SU-DHL-6 (cell line): ENCODE data around the gene MTHFSD.

Source experiments
- H2AFZ ChIP-seq: fragments of 200-600 bp; sonication (generic); 2 replicates; pipeline ENCODE4 v1.6.1; 2014; ENCODE audit warnings: low read depth, mild to moderate bottlenecking, moderate library complexity, mixed read lengths, antibody characterized with exemption, low read length; ENCODE audit not compliant: severe bottlenecking
- H3F3A ChIP-seq: fragments of 200-600 bp; shearing (Covaris generic); 2 replicates; pipeline ENCODE4 v1.6.0; 2016; ENCODE audit warnings: antibody characterized with exemption, mild to moderate bottlenecking; ENCODE audit not compliant: insufficient read depth
- H3K27ac ChIP-seq: fragments of 200-600 bp; sonication (generic); 2 replicates; pipeline ENCODE4 v1.5.1; 2016; ENCODE audit warnings: low read depth, mild to moderate bottlenecking, low read length, moderate library complexity, mixed read lengths
- H3K27me3 ChIP-seq: fragments of 200-600 bp; sonication (generic), shearing (Covaris generic); 2 replicates; pipeline ENCODE4 v1.6.0; 2014; ENCODE audit warnings: mild to moderate bottlenecking, low read length
- H3K36me3 ChIP-seq: fragments of 200-600 bp; sonication (generic); 2 replicates; pipeline ENCODE4 v1.6.1; 2014; ENCODE audit warnings: mild to moderate bottlenecking, low read length, mixed read lengths
- H3K4me2 ChIP-seq: fragments of 300-600, 200-600 bp; shearing (Covaris generic), sonication (generic); 2 replicates; pipeline ENCODE4 v1.6.0; 2014; ENCODE audit warnings: low read length, low read depth, mild to moderate bottlenecking; ENCODE audit not compliant: poor library complexity, severe bottlenecking
- H3K4me3 ChIP-seq: fragments of 200-600 bp; sonication (generic); 2 replicates; pipeline ENCODE4 v1.5.1; 2014; ENCODE audit warnings: antibody characterized with exemption, low read length, mild to moderate bottlenecking, mixed read lengths; ENCODE audit not compliant: insufficient read depth, poor library complexity, severe bottlenecking
- H3K79me2 ChIP-seq: fragments of 200-600 bp; sonication (generic); 2 replicates; pipeline ENCODE4 v1.6.1; 2014; ENCODE audit warnings: mild to moderate bottlenecking, low read length, moderate library complexity; ENCODE audit not compliant: insufficient read depth
- H3K9ac ChIP-seq: fragments of 200-600 bp; sonication (generic); 2 replicates; pipeline ENCODE4 v1.7.0; 2014; ENCODE audit warnings: mild to moderate bottlenecking, low read length
- H3K9me2 ChIP-seq: fragments of 200-600 bp; sonication (generic); replicated peaks from 2 replicates; pipeline ENCODE4 v1.6.1; 2014; ENCODE audit warnings: low read length; ENCODE audit not compliant: insufficient read depth
- H3K9me3 ChIP-seq: fragments of 200-600 bp; sonication (generic); 2 replicates; pipeline ENCODE4 v1.6.1; 2014; ENCODE audit warnings: low read length, mixed read lengths; ENCODE audit not compliant: insufficient read depth
- H4K20me1 ChIP-seq: fragments of 200-600 bp; sonication (generic); 2 replicates; pipeline ENCODE4 v1.6.1; 2014; ENCODE audit warnings: low read depth, mild to moderate bottlenecking, antibody characterized with exemption, low read length, moderate library complexity, mixed read lengths
- EZH2phosphoT487 ChIP-seq: fragments of 200-600 bp; sonication (generic), shearing (Covaris generic); conservative IDR thresholded peaks from 2 replicates; pipeline ENCODE4 v1.6.1; 2018; ENCODE audit warnings: mild to moderate bottlenecking, antibody characterized with exemption, low read length, moderate library complexity, mixed read lengths
- TF ChIP-seq, protein P1 (sequence below): fragments of 200-600 bp; sonication (generic); IDR thresholded peaks from one replicate; pipeline ENCODE4 v1.5.1; 2017; ENCODE audit warnings: antibody characterized with exemption, mild to moderate bottlenecking, low read length, moderate library complexity; ENCODE audit not compliant: insufficient read depth, poor library complexity, severe bottlenecking

MTHFSD gene

DNA sequence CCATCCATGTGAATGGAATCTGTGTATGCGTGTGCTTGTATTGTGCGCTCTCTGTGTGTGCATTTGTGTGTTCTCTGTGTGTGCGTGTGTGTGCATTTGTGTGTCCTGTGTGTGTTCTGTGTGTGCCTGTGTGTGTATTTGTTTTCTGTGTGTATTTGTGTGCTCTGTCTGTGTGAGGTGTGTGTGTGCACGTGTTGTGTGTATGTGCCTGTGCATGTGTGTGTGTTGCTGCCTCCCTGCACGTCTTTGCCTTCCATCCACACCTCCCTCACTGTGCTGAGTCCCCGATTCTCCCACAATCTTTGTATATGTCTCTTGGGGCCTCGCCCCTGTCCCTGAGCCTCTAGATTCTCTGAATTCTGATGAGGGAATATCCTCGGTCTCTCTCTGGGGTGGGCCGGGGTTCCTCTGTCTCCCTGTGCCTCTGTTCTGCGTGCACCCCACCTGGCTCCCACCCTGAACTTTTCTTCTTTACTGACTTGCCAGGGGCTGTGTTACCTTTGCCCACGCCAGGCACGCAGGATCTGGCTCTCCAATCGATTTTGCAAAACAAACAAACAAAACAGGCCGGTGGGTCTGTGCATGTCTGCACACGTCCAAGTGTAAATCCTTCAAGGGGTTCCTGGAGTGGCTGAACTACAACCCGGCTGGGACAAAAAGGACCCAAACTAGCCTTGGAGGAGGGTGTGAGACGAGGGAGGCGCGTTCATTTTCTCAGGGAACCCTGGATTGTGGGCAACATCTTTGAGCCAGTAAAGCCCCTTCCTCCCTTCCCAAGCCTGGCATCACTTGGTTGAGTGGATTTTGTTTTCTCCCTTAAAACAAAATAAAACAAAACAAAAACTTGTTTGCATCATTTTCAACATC lies 52.8 kb downstream of the MTHFSD start:
- Histone ChIP-seq H3K9ac (no peak overlapping the region), H2AFZ (no peak overlapping the region), H3F3A (no peaks in the 10 kb centered on the region), H3K36me3 (no peaks in the 10 kb centered on the region), H3K4me3 (no peak overlapping the region), H3K9me3 (no peaks in the 10 kb centered on the region), H3K9me2 (no peaks in the 10 kb centered on the region), H4K20me1 (no peaks in the 10 kb centered on the region), H3K27me3 (no peaks in the 10 kb centered on the region), H3K4me2 (no peak overlapping the region), H3K27ac (no peak overlapping the region), H3K79me2 (no peaks in the 10 kb centered on the region)
- TF ChIP-seq, protein P1, sequence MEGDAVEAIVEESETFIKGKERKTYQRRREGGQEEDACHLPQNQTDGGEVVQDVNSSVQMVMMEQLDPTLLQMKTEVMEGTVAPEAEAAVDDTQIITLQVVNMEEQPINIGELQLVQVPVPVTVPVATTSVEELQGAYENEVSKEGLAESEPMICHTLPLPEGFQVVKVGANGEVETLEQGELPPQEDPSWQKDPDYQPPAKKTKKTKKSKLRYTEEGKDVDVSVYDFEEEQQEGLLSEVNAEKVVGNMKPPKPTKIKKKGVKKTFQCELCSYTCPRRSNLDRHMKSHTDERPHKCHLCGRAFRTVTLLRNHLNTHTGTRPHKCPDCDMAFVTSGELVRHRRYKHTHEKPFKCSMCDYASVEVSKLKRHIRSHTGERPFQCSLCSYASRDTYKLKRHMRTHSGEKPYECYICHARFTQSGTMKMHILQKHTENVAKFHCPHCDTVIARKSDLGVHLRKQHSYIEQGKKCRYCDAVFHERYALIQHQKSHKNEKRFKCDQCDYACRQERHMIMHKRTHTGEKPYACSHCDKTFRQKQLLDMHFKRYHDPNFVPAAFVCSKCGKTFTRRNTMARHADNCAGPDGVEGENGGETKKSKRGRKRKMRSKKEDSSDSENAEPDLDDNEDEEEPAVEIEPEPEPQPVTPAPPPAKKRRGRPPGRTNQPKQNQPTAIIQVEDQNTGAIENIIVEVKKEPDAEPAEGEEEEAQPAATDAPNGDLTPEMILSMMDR = no peak
- no peak for TF ChIP-seq EZH2phosphoT487

- TF ChIP-seq, protein P1 = no peak
- TF ChIP-seq EZH2phosphoT487 = no peak
- Histone ChIP-seq H3F3A (no peaks in the 10 kb centered on the region), H3K9me2 (no peaks in the 10 kb centered on the region), H3K4me3 (no peak overlapping the region), H3K36me3 (no peaks in the 10 kb centered on the region), H3K27me3 (no peaks in the 10 kb centered on the region), H3K9ac (no peak overlapping the region), H3K79me2 (no peaks in the 10 kb centered on the region), H4K20me1 (no peaks in the 10 kb centered on the region), H2AFZ (no peak overlapping the region), H3K9me3 (no peaks in the 10 kb centered on the region), H3K4me2 (no peak overlapping the region), H3K27ac (no peak overlapping the region)
These were observed 54.1 kb downstream of the MTHFSD start for GRCh38 chr16:86500708-86501510.

DNA sequence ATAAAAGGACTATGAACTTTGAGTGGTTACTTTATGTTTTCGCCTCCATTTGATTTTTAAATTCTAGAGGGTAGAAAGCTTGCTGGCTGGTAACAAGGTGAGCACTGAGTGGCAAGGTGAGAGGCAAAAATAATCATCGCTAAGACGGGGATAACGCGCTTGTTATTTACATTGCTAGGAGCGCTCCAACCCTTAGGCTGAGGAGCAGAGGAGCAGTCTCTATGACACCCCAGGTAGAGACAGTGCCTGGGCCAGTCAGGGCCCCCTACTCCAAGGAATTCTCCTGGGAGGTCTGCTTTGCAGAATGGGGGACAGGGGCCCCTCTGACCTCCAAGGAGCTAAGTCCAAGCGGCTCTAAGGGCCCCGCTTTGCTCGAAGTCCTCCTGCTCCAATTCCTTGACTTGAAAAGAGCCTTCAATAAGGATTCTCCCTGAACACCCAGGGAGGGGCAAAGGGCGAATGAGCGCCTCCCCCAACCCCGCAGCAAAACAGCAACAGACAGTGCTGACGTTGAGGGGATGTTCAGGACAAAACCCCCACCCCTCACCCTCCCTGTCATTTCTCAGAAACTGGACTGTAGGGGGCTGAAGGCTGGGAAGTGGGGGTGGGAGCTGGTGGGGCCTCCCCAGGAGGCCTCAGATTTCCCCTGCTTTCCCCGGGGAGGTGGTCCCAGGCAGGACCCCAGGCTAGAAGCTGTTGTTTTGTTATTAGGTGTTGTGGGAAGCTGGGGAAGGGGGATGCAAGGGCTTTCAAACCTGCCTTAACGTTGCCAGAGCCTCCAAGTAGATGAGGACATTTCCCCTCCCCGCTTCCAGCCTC lies 54.9 kb downstream of the MTHFSD start:
- TF ChIP-seq, protein P1 = no peak
- TF ChIP-seq EZH2phosphoT487 = no peak
- no peaks in the 10 kb centered on the region for H3K27me3 ChIP-seq

More for the DNA sequence above, 54.9 kb downstream of the MTHFSD start:
- no peaks in the 10 kb centered on the region for H4K20me1 ChIP-seq
- H3K4me2 ChIP-seq = no peak overlapping the region
- no peaks in the 10 kb centered on the region for H3K79me2 ChIP-seq
- H2AFZ ChIP-seq = no peak overlapping the region
- no peak overlapping the region for H3K9ac ChIP-seq
- H3F3A ChIP-seq = no peaks in the 10 kb centered on the region
- H3K9me3 ChIP-seq = no peaks in the 10 kb centered on the region
- no peaks in the 10 kb centered on the region for H3K36me3 ChIP-seq
- no peak overlapping the region for H3K27ac ChIP-seq
- H3K4me3 ChIP-seq = no peak overlapping the region
- no peaks in the 10 kb centered on the region for H3K9me2 ChIP-seq
